GM19397 (cell line): ENCODE measurements around the gene COMMD1.
"Not testable (repeated sequence)": the region's sequence is repeated elsewhere in the genome, so short reads cannot be mapped to it uniquely, and the experiment has no call there.

ENCODE experiments used
- ATAC-seq: cut with Tn5 transposase; IDR thresholded peaks from one replicate; pipeline ENCODE4 v1.9.1; 2021; ENCODE audit warnings: mild to moderate bottlenecking, moderate library complexity; ENCODE audit not compliant: unreplicated experiment

The COMMD1 gene

DNA sequence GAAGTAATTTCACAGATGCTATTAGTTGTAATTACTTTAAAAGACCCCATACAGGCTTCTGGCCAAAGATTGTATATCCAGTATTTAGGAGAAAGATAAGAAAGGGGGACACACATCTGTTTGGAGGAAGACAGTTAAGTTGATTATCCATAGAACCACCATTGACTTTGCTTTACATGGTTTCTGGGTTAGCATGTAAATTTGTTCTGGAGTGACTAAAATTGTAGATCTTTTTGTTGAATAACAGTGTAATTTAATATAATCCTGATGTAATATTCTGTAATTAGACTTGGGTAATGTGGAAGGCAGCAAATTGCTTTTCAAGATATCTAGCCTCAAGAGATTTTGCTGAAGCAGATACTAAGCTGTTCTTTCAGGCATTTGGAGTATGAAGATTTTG, 17.2 kb downstream of the COMMD1 start:
- ATAC-seq = no peak

- ATAC-seq = no peak
Observed at GRCh38 chr2:61924895-61925663, 19.6 kb downstream of the COMMD1 start.

- ATAC-seq = no peak
Observed at GRCh38 chr2:61926531-61927477, 21.3 kb downstream of the COMMD1 start.

GRCh38 chr2:61928826-61929461, 23.5 kb downstream of the COMMD1 start:
- ATAC-seq = no peak

GRCh38 chr2:61937098-61937497, 31.6 kb downstream of the COMMD1 start:
- no peak for ATAC-seq

DNA sequence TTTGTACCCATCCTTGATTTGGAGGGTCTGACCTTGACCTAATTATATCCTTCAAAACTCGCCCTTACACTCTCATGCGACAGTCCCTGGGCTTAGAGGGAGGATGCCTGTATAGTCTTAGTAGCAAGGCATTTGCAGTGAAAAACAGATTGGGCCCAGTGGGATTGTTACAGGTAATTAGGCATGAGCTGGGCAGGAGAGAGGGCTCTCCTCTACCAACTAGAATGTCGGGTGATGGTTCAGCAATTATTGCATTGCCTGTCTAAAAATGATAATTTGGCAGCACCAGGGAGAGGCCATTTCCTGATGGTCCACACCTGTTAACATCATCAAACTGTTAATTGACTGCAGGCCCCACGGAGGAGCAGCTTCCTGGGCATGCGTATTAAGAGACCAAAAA, 32.4 kb downstream of the COMMD1 start:
- no peak for ATAC-seq

- no peak for ATAC-seq
Observed at GRCh38 chr2:61938511-61938910, 33.0 kb downstream of the COMMD1 start.

- no peak for ATAC-seq
Observed at GRCh38 chr2:61943251-61943650, 37.8 kb downstream of the COMMD1 start.

- no peak for ATAC-seq
Observed at GRCh38 chr2:61946666-61947065, 41.2 kb downstream of the COMMD1 start.

GRCh38 chr2:61948661-61949457, 43.4 kb downstream of the COMMD1 start:
- no peak for ATAC-seq

GRCh38 chr2:61949458-61949713, 43.9 kb downstream of the COMMD1 start:
- ATAC-seq = no peak

DNA sequence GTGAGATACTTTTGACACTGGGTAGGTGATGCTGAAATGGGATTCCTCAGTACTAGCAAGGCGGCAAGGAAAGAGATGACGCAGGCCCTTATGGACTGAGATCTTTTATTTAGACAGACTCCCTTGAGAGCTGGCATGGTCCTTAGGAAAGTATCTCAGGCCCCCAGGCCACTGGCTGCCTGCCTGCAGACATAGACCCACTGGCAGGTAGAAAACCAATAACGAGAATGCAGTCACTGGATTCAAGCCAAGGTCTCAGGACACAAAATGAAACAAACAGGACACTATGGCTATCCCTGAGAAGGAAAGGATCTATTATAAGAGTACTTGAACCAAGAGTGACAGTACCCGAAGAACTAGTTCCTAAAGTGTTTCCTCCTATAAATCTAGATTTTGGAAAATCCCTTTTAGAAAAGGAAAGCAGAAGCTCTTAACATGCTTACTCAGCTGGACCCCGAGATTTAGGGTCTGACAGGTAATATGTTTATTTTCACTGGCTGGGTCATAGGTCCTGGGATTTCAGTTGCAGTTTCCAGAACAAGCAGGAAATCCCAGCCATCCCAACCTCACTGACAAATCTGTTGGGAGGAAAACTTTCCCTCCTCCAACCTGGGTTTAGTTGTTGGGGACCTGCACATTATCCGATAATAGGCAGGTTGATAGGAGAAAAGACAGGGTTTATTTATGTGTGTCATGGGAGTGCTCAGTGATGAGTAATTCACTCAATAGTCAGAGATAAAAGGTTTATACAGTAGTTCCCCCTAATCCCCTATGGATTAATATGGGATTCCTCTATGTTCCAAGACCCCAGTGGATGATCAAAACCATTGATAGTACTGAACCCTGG, 44.5 kb downstream of the COMMD1 start:
- no peak for ATAC-seq

GRCh38 chr2:61950571-61951315, 45.3 kb downstream of the COMMD1 start:
- ATAC-seq = no peak

DNA sequence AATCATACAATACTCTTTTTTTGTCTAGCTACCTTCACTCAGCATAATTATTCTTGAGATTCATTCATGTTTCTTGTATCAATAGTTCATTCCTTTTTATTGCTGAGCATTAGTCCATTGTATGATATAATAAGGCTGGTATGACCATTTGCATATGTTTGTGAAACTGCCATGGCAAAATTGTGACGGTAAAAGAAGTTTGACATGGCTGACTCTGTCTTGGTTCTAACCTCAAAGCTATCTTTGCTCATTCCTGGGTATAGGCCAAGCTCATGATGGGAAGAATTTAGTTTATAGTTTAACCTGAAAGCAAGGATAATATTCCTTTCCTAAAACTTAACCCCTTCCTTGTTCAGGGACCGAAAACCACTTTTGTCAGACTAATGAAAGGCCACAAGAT, 46.4 kb downstream of the COMMD1 start:
- no peak for ATAC-seq

- ATAC-seq = no peak
Observed at GRCh38 chr2:61952288-61952687, 46.8 kb downstream of the COMMD1 start.

DNA sequence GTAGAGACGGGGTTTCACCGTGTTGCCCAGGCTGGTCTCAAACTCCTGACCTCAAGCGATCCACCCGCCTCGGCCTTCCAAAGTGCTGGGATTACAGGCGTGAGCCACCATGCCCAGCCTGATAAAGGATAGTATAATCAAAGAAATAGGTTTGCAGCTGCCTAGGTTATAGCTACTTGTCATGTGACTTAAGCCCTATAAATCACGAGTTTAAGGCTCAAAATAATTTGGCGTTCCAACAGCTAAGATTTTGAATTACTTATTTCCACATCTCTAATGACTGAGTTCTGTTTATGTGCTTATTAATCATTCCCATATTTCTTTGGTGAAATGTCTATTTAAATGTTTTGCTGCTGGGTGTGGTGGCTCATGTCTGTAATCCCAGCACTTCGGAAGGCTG, 49.4 kb downstream of the COMMD1 start:
- ATAC-seq = not testable (repeated sequence)

DNA sequence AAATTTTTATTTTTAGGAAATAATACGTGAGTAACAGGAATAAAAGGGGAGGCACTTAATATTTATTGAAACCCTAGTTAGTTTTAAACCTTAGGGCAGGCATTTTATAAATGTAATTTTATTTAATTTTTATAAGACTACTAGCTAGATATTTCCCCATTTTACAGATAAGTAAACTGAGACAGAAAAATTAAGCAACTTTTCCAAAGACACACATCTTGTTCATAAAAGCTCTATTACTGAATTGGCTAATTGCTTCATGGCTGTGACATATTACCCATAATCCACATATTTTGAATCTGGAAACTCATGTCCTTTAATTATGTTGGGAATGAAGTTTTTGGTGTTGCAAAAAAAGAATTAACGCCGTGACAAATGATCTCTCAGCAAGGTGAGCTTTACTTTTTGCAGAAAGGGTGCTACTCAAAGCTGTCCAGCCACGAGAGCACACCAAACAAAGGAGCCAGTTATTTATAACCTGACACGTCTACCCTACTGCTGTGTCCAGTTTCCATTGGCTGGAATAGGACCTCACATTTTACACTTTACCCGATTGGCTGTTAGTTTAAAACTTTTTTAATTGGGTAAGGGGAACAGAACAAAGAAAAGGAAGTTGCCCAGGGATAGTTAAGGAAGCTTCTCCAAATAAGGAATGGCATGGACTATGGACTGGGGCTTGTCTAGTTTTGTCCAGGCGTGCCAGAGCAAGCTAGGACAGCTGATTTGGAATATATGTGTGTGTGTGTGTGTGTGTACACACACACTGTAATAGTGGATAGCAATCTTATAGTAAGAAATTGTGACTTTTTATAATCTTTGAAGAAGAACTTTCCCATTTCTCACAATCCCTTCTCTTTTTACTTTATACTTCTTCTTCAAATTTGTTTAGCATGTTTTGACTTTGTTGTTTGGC, 54.2 kb downstream of the COMMD1 start:
- no peak for ATAC-seq

DNA sequence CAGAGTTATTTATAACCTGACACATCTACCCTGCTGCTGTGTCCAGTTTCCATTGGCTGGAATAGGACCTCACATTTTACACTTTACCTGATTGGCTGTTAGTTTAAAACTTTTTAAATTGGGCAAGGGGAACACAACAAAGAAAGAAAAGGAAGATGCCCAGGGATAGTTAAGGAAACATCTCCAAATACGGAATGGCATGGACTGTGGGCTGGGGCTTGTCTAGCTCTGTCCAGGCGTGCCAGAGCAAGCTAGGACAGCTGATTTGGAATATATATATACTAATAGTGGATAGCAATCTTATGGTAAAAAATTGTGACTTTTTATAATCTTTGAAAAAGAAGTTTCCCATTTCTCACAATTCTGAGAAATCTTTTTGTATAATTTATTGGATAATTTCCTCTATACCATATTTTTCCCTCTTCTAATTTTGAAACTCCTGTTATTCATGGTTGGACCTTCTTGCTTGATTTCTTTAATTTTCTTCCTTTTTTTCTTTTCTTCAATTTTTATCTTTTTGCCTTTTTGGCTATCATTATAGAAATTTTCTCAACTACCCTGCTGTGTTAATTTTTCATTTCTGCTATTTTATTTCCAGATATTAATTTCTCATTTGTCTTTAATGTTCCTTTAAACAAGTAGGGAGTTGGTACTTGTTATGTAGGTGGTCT, 55.9 kb downstream of the COMMD1 start:
- ATAC-seq = no peak
